ENCODE results near the gene ANKRD10.
"Not testable (repeated sequence)": the region's sequence is repeated elsewhere in the genome, so short reads cannot be mapped to it uniquely, and the experiment has no call there.

DNA sequence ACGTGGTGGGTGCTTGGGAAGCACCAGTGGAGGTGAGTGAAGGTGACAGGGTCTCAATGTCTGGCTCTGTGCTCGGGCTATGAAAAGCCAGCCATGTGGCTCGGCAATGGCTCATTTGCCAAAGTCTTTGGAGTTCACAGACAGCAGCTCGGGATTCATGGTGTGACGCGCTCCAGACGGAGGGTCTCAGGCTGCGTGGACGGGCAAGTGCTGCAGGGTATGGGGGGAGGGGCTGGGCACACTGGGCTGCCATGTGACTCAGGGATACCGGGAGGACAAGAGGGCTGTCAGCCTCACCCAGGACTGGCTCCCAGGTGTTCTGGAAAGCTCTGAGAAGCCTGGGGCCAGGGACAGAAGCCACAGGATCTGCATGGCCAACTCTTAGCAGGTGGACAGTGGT lies 32.5 kb upstream of the ANKRD10 start:
- TF ChIP-seq, protein P1, sequence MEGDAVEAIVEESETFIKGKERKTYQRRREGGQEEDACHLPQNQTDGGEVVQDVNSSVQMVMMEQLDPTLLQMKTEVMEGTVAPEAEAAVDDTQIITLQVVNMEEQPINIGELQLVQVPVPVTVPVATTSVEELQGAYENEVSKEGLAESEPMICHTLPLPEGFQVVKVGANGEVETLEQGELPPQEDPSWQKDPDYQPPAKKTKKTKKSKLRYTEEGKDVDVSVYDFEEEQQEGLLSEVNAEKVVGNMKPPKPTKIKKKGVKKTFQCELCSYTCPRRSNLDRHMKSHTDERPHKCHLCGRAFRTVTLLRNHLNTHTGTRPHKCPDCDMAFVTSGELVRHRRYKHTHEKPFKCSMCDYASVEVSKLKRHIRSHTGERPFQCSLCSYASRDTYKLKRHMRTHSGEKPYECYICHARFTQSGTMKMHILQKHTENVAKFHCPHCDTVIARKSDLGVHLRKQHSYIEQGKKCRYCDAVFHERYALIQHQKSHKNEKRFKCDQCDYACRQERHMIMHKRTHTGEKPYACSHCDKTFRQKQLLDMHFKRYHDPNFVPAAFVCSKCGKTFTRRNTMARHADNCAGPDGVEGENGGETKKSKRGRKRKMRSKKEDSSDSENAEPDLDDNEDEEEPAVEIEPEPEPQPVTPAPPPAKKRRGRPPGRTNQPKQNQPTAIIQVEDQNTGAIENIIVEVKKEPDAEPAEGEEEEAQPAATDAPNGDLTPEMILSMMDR (IDR thresholded peaks at IDR 0.05; ENCODE audit: low read depth, low read length, poor library complexity, severe bottlenecking): not testable (repeated sequence)
- not testable (repeated sequence) for TF ChIP-seq EZH2phosphoT487 (IDR thresholded peaks at IDR 0.05; ENCODE audit: borderline replicate concordance, low read length)
